HEK293 (cell line): ENCODE results near the gene LENEP.

Experiments used
- CTCF ChIA-PET: fragments of 350-600 bp; formaldehyde crosslinking; extraction: SDS; loops from one replicate; lab custom pipeline; 2021; ENCODE audit warnings: antibody characterized with exemption; lab: Yijun Ruan, JAX
- POLR2A ChIA-PET: fragments of 300-600 bp; formaldehyde crosslinking; extraction: SDS; loops from one replicate; lab custom pipeline; 2020; ENCODE audit warnings: antibody characterized with exemption, inconsistent platforms; lab: Yijun Ruan, JAX
- H3K27ac ChIP-seq: fragments of 200-500 bp; sonication (Bioruptor generic); 2 replicates; pipeline ENCODE4 v1.5.1; 2014; ENCODE audit warnings: low read depth, low read length, control low read depth, inconsistent platforms; ENCODE audit errors: extremely low read depth
- H3K36me3 ChIP-seq, 2 experiments: fragments of 200-500 bp in 1 of 2; sonication (Bioruptor generic) in 1 of 2; 1 replicate in 1 of 2; 2 replicates in 1 of 2; pipeline ENCODE4 v1.5.1; 2014 to 2017; ENCODE audit warnings: inconsistent platforms in 2 of 2, low read length in 2 of 2; ENCODE audit not compliant: control insufficient read depth in 2 of 2, insufficient read depth in 1 of 2
- H3K4me1 ChIP-seq: fragments of 200-500 bp; sonication (Bioruptor generic); 2 replicates; pipeline ENCODE4 v1.5.1; 2014; ENCODE audit warnings: mild to moderate bottlenecking, low read length, inconsistent platforms; ENCODE audit not compliant: control insufficient read depth, insufficient read depth
- H3K4me3 ChIP-seq: 2 replicates; pipeline ENCODE4 v1.5.1; 2011; ENCODE audit warnings: low read depth, mild to moderate bottlenecking, control low read depth, low read length, moderate library complexity
- H3K9me3 ChIP-seq: fragments of 200-500 bp; sonication (Bioruptor generic); 2 replicates; pipeline ENCODE4 v1.5.1; 2014; ENCODE audit warnings: low read depth, low read length, inconsistent platforms; ENCODE audit not compliant: control insufficient read depth, insufficient read depth
- SCRT2 ChIP-seq: fragments of 450-650 bp; formaldehyde crosslinking; IDR thresholded peaks from 2 replicates; pipeline ENCODE4 v1.5.1; 2016; ENCODE audit warnings: missing biosample characterization, missing genetic modification characterization
- SP7 ChIP-seq: fragments of 450-650 bp; formaldehyde crosslinking; IDR thresholded peaks from 2 replicates; pipeline ENCODE4 v1.5.1; 2016; ENCODE audit warnings: missing biosample characterization, missing genetic modification characterization
- TCF7L2 ChIP-seq: IDR thresholded peaks from 2 replicates; pipeline ENCODE4 v1.6.1; 2011; ENCODE audit warnings: low read depth, mild to moderate bottlenecking, inconsistent platforms, low read length, moderate library complexity, borderline replicate concordance
- ZNF223 ChIP-seq: fragments of 450-650 bp; formaldehyde crosslinking; IDR thresholded peaks from 2 replicates; pipeline ENCODE4 v1.5.1; 2016; ENCODE audit warnings: missing biosample characterization, missing genetic modification characterization
- ZNF335 ChIP-seq: fragments of 450-650 bp; formaldehyde crosslinking; conservative IDR thresholded peaks from 2 replicates; pipeline ENCODE4 v1.5.1; 2016; ENCODE audit warnings: missing biosample characterization, missing genetic modification characterization
- ZNF555 ChIP-seq: fragments of 450-650 bp; formaldehyde crosslinking; conservative IDR thresholded peaks from 2 replicates; pipeline ENCODE4 v1.5.1; 2017; ENCODE audit warnings: missing biosample characterization, mild to moderate bottlenecking, missing genetic modification characterization, inconsistent platforms
- ZNF558 ChIP-seq: fragments of 450-650 bp; formaldehyde crosslinking; IDR thresholded peaks from 2 replicates; pipeline ENCODE4 v1.5.1; 2016; ENCODE audit warnings: missing biosample characterization, missing genetic modification characterization
- ZNF560 ChIP-seq: fragments of 450-650 bp; formaldehyde crosslinking; IDR thresholded peaks from 2 replicates; pipeline ENCODE4 v1.5.1; 2017; ENCODE audit warnings: missing biosample characterization, missing genetic modification characterization, borderline replicate concordance
- ZNF664 ChIP-seq: fragments of 450-650 bp; formaldehyde crosslinking; IDR thresholded peaks from 2 replicates; pipeline ENCODE4 v1.5.1; 2016; ENCODE audit warnings: missing biosample characterization, missing genetic modification characterization
- TF ChIP-seq, protein P1 (sequence below): fragments of 450-650 bp; formaldehyde crosslinking; IDR thresholded peaks from 2 replicates; pipeline ENCODE4 v1.5.1; 2017; ENCODE audit warnings: missing biosample characterization, missing genetic modification characterization
- TF ChIP-seq, protein P2 (sequence below): fragments of 450-650 bp; formaldehyde crosslinking; IDR thresholded peaks from 2 replicates; pipeline ENCODE4 v1.5.1; 2017; ENCODE audit warnings: missing biosample characterization, missing genetic modification characterization
- TF ChIP-seq, protein P3 (sequence below): fragments of 450-650 bp; formaldehyde crosslinking; IDR thresholded peaks from 2 replicates; pipeline ENCODE4 v1.5.1; 2016; ENCODE audit warnings: missing biosample characterization, missing genetic modification characterization
- TF ChIP-seq, protein P4 (sequence below): fragments of 450-650 bp; formaldehyde crosslinking; optimal IDR thresholded peaks from 2 replicates; pipeline ENCODE3; 2016; ENCODE audit warnings: missing biosample characterization, mild to moderate bottlenecking, missing genetic modification characterization
- TF ChIP-seq, protein P5 (sequence below): fragments of 450-650 bp; formaldehyde crosslinking; IDR thresholded peaks from 2 replicates; pipeline ENCODE4 v1.5.1; 2016; ENCODE audit warnings: missing biosample characterization, missing genetic modification characterization
- TF ChIP-seq, protein P6 (sequence below): fragments of 450-650 bp; formaldehyde crosslinking; IDR thresholded peaks from 2 replicates; pipeline ENCODE4 v1.5.1; 2016; ENCODE audit warnings: missing biosample characterization, missing genetic modification characterization, borderline replicate concordance
- TF ChIP-seq, protein P7 (sequence below): IDR thresholded peaks from 2 replicates; pipeline ENCODE4 v1.6.1; 2011; ENCODE audit warnings: mild to moderate bottlenecking, low read depth, low read length, borderline replicate concordance

The LENEP gene

DNA sequence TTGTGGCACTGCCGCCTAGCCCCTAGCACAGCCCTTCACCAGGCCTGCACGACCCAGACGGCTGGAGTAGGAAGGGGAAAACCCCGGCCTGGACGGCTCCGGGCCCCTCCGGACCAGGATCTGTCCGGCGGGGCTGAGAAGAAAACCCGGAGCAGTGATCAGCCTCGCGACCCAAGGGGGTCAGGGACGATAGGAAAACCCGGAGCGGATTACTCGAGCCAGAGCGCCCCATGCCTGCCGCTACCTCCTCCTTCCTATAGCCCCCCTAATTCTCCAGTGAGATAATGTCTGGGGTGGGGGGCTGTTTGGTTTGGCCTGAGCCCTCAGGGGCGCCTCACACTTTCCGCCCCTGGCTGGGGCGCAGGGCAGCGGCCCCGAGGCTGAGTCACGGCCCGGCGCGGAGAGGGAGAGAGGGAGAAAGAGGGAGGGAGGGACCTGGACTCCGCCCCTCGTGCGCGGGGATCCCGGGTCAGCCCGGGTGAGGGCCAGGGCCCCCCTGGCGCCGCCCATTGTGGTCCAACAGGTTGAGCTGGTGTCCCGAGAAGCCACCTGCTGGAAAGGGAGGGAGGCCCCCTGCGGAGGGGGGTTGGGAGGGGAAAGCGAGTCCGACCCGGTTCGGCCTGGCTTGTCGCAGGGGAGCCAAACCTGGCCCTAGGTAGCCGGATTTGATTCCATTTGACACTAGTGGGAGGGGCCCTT is 7.5 kb downstream of the LENEP start (continued):
- TF ChIP-seq, protein P1, sequence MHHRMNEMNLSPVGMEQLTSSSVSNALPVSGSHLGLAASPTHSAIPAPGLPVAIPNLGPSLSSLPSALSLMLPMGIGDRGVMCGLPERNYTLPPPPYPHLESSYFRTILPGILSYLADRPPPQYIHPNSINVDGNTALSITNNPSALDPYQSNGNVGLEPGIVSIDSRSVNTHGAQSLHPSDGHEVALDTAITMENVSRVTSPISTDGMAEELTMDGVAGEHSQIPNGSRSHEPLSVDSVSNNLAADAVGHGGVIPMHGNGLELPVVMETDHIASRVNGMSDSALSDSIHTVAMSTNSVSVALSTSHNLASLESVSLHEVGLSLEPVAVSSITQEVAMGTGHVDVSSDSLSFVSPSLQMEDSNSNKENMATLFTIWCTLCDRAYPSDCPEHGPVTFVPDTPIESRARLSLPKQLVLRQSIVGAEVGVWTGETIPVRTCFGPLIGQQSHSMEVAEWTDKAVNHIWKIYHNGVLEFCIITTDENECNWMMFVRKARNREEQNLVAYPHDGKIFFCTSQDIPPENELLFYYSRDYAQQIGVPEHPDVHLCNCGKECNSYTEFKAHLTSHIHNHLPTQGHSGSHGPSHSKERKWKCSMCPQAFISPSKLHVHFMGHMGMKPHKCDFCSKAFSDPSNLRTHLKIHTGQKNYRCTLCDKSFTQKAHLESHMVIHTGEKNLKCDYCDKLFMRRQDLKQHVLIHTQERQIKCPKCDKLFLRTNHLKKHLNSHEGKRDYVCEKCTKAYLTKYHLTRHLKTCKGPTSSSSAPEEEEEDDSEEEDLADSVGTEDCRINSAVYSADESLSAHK (tag by site-specific recombination): peak; percentile 80
- TF ChIP-seq ZNF223 (tag by site-specific recombination) (peak; percentile 62; the same call in 1 of the 2 replicates), SP7 (peak; percentile 95), ZNF558 (peak; percentile 68), TCF7L2 (no peak), ZNF560 (tag by site-specific recombination) (no peak), ZNF664 (tag by site-specific recombination) (no peak)
- TF ChIP-seq, protein P2, sequence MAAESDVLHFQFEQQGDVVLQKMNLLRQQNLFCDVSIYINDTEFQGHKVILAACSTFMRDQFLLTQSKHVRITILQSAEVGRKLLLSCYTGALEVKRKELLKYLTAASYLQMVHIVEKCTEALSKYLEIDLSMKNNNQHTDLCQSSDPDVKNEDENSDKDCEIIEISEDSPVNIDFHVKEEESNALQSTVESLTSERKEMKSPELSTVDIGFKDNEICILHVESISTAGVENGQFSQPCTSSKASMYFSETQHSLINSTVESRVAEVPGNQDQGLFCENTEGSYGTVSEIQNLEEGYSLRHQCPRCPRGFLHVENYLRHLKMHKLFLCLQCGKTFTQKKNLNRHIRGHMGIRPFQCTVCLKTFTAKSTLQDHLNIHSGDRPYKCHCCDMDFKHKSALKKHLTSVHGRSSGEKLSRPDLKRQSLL (tag by site-specific recombination): peak; percentile 84
- TF ChIP-seq, protein P3, sequence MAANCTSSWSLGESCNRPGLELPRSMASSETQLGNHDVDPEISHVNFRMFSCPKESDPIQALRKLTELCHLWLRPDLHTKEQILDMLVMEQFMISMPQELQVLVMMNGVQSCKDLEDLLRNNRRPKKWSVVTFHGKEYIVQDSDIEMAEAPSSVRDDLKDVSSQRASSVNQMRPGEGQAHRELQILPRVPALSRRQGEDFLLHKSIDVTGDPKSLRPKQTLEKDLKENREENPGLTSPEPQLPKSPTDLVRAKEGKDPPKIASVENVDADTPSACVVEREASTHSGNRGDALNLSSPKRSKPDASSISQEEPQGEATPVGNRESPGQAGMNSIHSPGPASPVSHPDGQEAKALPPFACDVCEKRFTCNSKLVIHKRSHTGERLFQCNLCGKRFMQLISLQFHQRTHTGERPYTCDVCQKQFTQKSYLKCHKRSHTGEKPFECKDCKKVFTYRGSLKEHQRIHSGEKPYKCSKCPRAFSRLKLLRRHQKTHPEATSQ: 0 out of 2 replicates have a peak, but pooled peaks have one; percentile 61
- TF ChIP-seq, all 188 proteins: peak for 94

DNA sequence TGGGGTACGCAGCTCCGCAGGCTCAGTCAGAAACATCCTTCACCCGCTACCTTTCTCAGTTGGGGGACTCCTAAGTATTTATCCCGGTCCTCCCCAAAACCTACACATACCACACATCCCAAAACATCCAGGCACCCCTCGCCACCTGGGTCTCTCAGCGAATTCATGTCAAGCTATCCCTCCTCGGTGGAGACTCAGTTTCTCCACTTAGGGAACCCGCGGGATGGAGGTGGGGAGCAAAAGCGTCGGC is 8.0 kb downstream of the LENEP start:
- H3K36me3 ChIP-seq: no peaks in the 10 kb centered on the region
- peaks cover 13% of the 10 kb centered on the region for H3K4me1 ChIP-seq
- ChIA-PET CTCF (interaction anchor here (0.5 to 3.0 kb wide), 6 partner anchors 15 to 572 kb away, joined by 3 to 12 read pairs (median 4); no protein-coding TSS in a partner anchor), POLR2A (interaction anchor here (0.5 to 2.2 kb wide), 8 partner anchors 10 to 192 kb away, joined by 3 to 14 read pairs (median 4); partner anchors contain the start of genes CKS1B, FLAD1 and PYGO2)
- H3K9me3 ChIP-seq: no peaks in the 10 kb centered on the region
- peak overlapping the region; percentile 50 for H3K4me3 ChIP-seq
- H3K27ac ChIP-seq: peak overlapping the region; percentile 83; the same call in 1 of the 2 replicates
- TF ChIP-seq, protein P4, sequence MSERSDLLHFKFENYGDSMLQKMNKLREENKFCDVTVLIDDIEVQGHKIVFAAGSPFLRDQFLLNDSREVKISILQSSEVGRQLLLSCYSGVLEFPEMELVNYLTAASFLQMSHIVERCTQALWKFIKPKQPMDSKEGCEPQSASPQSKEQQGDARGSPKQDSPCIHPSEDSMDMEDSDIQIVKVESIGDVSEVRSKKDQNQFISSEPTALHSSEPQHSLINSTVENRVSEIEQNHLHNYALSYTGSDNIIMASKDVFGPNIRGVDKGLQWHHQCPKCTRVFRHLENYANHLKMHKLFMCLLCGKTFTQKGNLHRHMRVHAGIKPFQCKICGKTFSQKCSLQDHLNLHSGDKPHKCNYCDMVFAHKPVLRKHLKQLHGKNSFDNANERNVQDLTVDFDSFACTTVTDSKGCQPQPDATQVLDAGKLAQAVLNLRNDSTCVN (tag by site-specific recombination): peak; percentile 12
- TF ChIP-seq, protein P5, sequence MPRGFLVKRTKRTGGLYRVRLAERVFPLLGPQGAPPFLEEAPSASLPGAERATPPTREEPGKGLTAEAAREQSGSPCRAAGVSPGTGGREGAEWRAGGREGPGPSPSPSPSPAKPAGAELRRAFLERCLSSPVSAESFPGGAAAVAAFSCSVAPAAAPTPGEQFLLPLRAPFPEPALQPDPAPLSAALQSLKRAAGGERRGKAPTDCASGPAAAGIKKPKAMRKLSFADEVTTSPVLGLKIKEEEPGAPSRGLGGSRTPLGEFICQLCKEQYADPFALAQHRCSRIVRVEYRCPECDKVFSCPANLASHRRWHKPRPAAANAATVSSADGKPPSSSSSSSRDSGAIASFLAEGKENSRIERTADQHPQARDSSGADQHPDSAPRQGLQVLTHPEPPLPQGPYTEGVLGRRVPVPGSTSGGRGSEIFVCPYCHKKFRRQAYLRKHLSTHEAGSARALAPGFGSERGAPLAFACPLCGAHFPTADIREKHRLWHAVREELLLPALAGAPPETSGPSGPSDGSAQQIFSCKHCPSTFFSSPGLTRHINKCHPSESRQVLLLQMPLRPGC (tag by site-specific recombination): no peak
- TF ChIP-seq, protein P6, sequence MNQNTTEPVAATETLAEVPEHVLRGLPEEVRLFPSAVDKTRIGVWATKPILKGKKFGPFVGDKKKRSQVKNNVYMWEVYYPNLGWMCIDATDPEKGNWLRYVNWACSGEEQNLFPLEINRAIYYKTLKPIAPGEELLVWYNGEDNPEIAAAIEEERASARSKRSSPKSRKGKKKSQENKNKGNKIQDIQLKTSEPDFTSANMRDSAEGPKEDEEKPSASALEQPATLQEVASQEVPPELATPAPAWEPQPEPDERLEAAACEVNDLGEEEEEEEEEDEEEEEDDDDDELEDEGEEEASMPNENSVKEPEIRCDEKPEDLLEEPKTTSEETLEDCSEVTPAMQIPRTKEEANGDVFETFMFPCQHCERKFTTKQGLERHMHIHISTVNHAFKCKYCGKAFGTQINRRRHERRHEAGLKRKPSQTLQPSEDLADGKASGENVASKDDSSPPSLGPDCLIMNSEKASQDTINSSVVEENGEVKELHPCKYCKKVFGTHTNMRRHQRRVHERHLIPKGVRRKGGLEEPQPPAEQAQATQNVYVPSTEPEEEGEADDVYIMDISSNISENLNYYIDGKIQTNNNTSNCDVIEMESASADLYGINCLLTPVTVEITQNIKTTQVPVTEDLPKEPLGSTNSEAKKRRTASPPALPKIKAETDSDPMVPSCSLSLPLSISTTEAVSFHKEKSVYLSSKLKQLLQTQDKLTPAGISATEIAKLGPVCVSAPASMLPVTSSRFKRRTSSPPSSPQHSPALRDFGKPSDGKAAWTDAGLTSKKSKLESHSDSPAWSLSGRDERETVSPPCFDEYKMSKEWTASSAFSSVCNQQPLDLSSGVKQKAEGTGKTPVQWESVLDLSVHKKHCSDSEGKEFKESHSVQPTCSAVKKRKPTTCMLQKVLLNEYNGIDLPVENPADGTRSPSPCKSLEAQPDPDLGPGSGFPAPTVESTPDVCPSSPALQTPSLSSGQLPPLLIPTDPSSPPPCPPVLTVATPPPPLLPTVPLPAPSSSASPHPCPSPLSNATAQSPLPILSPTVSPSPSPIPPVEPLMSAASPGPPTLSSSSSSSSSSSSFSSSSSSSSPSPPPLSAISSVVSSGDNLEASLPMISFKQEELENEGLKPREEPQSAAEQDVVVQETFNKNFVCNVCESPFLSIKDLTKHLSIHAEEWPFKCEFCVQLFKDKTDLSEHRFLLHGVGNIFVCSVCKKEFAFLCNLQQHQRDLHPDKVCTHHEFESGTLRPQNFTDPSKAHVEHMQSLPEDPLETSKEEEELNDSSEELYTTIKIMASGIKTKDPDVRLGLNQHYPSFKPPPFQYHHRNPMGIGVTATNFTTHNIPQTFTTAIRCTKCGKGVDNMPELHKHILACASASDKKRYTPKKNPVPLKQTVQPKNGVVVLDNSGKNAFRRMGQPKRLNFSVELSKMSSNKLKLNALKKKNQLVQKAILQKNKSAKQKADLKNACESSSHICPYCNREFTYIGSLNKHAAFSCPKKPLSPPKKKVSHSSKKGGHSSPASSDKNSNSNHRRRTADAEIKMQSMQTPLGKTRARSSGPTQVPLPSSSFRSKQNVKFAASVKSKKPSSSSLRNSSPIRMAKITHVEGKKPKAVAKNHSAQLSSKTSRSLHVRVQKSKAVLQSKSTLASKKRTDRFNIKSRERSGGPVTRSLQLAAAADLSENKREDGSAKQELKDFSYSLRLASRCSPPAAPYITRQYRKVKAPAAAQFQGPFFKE: no peak
- TF ChIP-seq, protein P2 (tag by site-specific recombination): no peak
- TF ChIP-seq ZNF555: no peak
- TF ChIP-seq ZNF335 (tag by site-specific recombination): peak; percentile 28; the same call in 1 of the 2 replicates
- TF ChIP-seq SCRT2 (tag by site-specific recombination): no peak; the same call in 1 of the 2 replicates
- TF ChIP-seq, protein P7, sequence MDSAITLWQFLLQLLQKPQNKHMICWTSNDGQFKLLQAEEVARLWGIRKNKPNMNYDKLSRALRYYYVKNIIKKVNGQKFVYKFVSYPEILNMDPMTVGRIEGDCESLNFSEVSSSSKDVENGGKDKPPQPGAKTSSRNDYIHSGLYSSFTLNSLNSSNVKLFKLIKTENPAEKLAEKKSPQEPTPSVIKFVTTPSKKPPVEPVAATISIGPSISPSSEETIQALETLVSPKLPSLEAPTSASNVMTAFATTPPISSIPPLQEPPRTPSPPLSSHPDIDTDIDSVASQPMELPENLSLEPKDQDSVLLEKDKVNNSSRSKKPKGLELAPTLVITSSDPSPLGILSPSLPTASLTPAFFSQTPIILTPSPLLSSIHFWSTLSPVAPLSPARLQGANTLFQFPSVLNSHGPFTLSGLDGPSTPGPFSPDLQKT: no peak
